NCI-H1694 (cell line): ENCODE data around the gene NRL.

Experiments used
- DNase-seq: peaks from one replicate; lab custom pipeline; 2025; lab: John Stamatoyannopoulos, UW

Gene NRL

GRCh38 chr14:24065408-24065807 is 49.3 kb downstream of the NRL start:
- DNase-seq = no peak

GRCh38 chr14:24064856-24065255 is 49.9 kb downstream of the NRL start:
- DNase-seq = no peak

GRCh38 chr14:24064091-24064795 is 50.5 kb downstream of the NRL start:
- no peak for DNase-seq

- DNase-seq = no peak
These were observed 51.4 kb downstream of the NRL start for GRCh38 chr14:24063263-24063836.

GRCh38 chr14:24062216-24062980 is 52.4 kb downstream of the NRL start:
- no peak for DNase-seq

- DNase-seq = no peak
These were observed 53.5 kb downstream of the NRL start for GRCh38 chr14:24060984-24061913.

GRCh38 chr14:24060443-24060842 is 54.3 kb downstream of the NRL start:
- no peak for DNase-seq

GRCh38 chr14:24059841-24060388 is 54.8 kb downstream of the NRL start:
- DNase-seq = no peak

- no peak for DNase-seq
These were observed 55.7 kb downstream of the NRL start for GRCh38 chr14:24058951-24059475.

GRCh38 chr14:24058260-24058950 is 56.3 kb downstream of the NRL start:
- peak; percentile 85 for DNase-seq

GRCh38 chr14:24057867-24058259 is 56.9 kb downstream of the NRL start:
- DNase-seq = no peak

GRCh38 chr14:24057271-24057670 is 57.5 kb downstream of the NRL start:
- DNase-seq = no peak

GRCh38 chr14:24056800-24057184 is 58.0 kb downstream of the NRL start:
- no peak for DNase-seq

- no peak for DNase-seq
These were observed 58.6 kb downstream of the NRL start for GRCh38 chr14:24055971-24056799.

- DNase-seq = no peak
These were observed 60.1 kb downstream of the NRL start for GRCh38 chr14:24054646-24055045.

- no peak for DNase-seq
These were observed 60.5 kb downstream of the NRL start for GRCh38 chr14:24054324-24054641.

GRCh38 chr14:24053548-24054323 is 61.0 kb downstream of the NRL start:
- DNase-seq = no peak

- DNase-seq = no peak
These were observed 61.8 kb downstream of the NRL start for GRCh38 chr14:24052656-24053547.
